GM21526 (cell line): ENCODE measurements around the gene TARM1.

Source experiments
- ATAC-seq: cut with Tn5 transposase; IDR thresholded peaks from one replicate; pipeline ENCODE4 v1.9.1; 2021; ENCODE audit warnings: moderate library complexity; ENCODE audit not compliant: unreplicated experiment, low FRiP score

TARM1 gene

GRCh38 chr19:54081032-54081431 is at the start of gene TARM1:
TSS of gene TARM1 (minus strand) at chr19:54081365. CDS start at chr19:54081340, 25 bp downstream.
- ATAC-seq = no peak

DNA sequence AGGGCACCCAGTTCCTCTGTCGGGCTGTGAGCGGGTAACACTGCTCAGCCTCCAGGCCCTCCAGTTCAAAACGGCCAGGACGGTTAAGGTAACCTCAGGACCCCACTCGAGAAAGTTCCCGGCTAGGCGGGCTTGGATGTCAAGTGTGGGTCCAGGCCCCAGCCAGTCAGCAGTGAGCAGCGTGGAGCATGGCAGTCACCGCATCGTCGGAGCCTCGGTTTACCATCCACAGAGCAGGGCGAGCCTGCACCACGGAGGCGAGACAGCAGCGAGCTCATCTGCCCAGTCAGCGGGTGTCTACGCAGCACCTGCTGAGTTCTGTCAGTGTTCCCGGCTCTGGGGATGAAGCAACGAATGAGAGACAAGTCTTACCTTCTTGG is 48.4 kb upstream of the TARM1 start:
- ATAC-seq = no peak

GRCh38 chr19:54128796-54129616 is 47.8 kb upstream of the TARM1 start:
- ATAC-seq = no peak

DNA sequence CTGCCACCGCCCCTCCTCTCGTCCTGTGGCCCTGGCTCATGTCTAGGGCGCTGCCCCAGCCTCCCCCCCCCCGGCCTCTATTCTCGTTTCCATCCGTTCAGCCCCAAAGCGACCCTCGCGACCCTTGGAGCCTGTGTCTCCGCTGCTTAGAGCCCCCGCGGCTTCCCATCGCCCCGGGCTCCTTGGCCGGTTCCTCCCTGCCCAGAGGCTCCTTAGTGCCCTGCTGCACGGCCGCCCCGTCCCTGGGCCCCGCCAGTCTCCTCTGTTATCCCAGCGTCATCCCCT is 47.2 kb upstream of the TARM1 start:
- ATAC-seq = no peak

DNA sequence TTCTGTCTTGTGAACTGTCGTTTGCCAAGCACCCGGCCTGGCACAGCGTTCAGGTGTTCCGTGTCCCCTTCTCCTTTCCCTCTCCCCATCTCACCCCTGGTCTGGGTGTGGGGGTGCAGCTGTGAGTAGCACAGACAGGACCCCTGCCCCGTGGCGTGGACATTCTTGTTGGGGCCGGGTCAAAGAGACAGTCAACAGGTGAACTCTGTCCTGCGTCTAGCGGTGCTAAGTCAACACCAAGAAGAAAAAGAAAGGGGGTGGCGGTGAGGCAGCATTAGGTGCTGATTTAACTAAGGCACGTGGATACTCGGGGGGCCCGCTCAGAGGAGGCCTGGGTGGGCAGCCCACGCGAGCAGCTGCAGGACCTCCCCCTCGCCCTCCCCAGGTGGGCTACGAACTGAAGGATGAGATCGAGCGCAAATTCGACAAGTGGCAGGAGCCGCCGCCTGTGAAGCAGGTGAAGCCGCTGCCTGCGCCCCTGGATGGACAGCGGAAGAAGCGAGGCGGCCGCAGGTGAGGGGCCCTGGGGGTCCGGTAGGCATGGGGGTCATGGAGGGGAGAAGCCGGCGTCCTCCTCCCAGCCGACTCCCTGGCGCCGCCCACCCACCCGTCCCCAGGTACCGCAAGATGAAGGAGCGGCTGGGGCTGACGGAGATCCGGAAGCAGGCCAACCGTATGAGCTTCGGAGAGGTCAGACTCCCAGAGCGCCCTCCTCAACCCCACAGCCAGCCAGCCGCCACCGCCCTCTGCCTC is 46.7 kb upstream of the TARM1 start:
- ATAC-seq = no peak

GRCh38 chr19:54125713-54126112 is 44.5 kb upstream of the TARM1 start:
- no peak for ATAC-seq

- no peak for ATAC-seq
Observed at GRCh38 chr19:54124393-54124792, 43.2 kb upstream of the TARM1 start.

GRCh38 chr19:54123682-54124081 is 42.5 kb upstream of the TARM1 start:
- no peak for ATAC-seq

DNA sequence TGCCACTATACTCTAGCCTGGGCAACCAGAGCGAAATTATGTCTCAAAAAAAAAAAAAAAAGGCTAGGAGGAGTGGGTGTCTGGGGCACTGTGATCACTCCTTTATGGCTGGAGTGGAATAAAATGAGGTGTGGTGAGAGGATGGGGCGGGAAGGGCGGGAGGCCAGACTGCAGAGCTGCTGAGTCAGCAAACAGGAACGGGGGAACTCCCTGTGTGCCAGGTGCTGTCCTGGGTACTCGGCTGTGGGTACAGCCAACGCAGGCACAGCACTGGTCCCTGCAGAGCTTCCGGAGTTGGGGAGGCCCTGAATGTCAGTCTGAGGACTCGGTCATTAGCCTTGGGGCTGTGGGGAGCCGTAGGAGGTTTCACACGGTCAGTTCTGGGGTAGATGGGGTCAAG is 40.1 kb upstream of the TARM1 start:
- no peak for ATAC-seq

DNA sequence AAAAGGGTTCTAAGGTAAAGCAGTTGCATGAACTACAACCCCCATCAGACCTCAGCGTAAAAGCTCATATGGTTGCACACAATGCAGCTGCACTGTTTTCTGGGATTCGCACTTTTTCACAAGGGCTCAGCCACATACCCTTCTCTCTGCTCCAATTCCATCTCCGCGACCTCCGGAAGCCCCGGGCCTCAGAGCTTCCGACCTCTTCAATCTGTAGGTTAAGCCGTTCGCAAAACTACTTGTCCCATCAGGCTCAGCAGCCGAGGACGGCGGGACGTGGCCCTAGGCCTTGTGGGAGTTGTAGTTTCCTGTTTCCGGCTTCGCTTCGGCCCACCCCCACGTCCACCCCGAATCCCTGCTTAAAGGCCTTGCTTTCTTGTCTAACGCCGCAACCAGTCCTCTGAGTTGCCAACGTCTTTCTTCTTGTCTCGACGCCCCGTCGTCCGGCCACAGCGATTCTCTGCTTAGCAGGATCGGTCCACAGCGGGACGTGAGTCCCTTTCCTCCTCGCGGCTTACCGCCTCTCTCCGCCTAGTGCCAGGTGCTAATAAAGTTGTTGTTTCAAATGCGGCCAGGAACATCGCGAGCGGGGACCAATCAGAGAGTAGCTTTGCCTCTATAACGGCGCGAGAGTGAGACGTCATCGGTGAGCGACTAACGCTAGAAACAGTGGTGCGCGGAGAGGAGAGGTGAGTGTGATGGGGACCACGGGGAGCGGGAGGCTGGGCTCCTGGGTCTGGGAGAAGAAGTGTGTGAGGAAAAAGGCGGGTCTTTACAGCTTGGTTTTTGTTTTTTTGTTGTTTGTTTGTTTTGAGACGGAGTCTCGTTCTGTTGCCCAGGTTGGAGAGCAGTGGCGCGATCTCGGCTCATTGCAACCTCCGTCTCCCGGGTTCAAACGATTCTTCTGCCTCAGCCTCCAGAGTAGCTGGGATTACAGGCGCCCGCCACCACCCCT is 34.2 kb upstream of the TARM1 start, which contains the start of the genes PRPF31 and TFPT:
TSS of gene PRPF31 (plus strand) at position 646 of the 955 bp plus-strand sequence. CDS start 2,525 bp downstream, outside the sequence.
TSS of gene TFPT (minus strand) at position 549 of the 955 bp plus-strand sequence. CDS start at position 161, 388 bp downstream.
- peak; percentile 76 for ATAC-seq

DNA sequence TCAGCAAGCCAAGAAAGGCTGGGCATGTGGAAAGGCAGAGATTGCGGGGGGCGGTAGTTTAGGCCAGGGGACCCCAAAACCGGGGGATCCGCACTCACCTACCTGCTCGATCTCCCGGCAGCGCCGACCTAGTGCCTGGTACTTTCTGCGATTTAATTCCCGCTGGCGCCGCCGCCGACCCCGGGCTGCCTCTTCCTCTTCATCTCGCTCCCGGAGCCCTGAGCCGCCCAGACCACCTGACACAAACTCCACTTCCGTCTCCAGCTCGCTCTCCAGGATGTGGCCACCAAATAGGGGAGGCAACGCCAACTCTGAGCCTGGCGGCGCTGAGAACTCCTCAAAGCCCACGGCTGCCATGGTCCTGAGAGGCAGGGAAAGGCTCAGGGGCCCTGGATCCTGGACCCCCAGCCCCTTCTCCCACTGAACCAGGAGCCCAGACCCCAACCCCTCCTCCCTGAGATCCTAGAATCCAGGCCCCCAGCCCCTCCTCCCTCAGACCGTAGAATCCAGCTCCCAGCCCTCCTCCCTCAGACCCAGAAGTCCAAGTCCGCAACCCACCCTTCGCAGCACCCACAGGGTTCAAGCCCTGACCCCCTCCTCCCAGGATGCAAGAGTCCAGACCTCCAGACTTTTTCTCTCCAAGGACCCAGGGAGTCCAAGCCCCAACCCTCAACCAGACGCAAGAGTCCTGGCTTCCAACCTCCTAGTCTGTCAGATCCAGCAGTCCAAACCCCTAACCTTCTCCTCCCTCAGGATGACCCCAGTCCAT is 33.4 kb upstream of the TARM1 start:
- no peak for ATAC-seq

DNA sequence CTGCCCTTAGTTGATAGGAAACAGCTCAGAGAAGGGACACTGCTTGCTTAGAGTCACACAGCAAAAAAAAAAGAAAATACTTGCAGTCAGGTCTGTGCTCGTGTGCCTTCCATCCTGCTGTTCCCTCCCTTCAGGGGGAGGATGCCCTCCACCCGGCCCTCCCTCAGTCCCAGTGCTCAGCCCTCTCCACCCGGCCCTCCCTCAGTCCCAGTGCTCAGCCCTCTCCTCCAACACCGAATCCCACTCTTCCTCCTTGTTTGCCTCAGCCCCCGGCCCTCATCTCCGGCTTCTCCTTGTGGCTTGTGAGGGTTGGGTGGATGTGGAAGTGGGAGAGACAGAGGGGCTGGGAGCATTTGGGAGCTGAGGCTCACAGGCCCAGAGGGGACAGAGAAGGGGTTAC is 28.5 kb upstream of the TARM1 start:
- no peak for ATAC-seq

GRCh38 chr19:54108496-54108895 is 27.3 kb upstream of the TARM1 start:
- ATAC-seq = no peak

GRCh38 chr19:54107876-54108490 is 26.8 kb upstream of the TARM1 start:
- no peak for ATAC-seq

- no peak for ATAC-seq
Observed at GRCh38 chr19:54106716-54107115, 25.6 kb upstream of the TARM1 start.

- ATAC-seq = no peak
Observed at GRCh38 chr19:54105796-54106195, 24.6 kb upstream of the TARM1 start.

DNA sequence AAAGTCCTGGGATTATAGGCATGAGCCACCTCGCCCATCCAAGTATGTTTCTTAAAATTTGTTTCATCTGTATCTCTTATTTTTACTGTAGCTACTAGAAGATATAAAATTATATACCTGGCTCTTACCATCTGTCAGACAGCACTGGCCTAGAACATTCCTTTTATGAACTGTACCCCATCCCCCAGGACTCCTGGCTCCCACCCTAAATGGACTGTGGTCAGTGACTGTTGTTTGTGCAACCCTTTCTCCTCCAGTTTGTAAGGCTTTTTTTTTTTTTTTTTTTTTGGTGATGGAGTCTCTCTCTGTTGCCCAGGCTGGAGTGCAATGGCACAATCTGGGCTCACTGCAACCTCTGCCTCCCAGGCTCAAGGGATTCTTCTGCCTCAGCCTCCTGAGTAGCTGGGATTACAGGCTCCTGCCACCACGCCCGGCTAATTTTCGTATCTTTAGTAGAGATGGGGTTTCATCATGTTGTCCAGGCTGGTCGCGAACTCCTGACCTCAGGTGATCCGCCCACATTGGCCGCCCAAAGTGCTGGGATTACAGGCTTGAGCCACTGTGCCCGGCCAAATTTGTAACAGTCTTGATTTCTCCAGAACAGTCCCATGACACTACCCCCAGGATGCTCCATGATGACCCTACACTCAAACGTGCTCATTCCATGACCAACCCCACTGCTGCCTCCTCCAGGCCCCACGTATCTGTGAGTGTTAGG is 24.0 kb upstream of the TARM1 start:
- ATAC-seq = no peak

GRCh38 chr19:54102421-54103169 is 21.4 kb upstream of the TARM1 start, which contains the start of gene NDUFA3:
TSS of gene NDUFA3 (plus strand) at chr19:54102855. CDS start at chr19:54102879, 24 bp downstream.
- ATAC-seq = peak; percentile 82
